A549 (cell line): ENCODE data around the gene ANKRD39. TPM values are rescaled to one million over a fixed set of nuclear protein-coding genes. Genes with fewer than 3 reads are reported as not detected.

Source experiments
- ATAC-seq, 2 experiments: fragments of 200-7000 bp in 1 of 2; fragments of >200 bp in 1 of 2; cut with Nextera tagmentation in 1 of 2; cut with Tn5 transposase in 1 of 2; 3 replicates each; pipeline versions ENCODE4 v1.8.0 to v1.9.1; 2018 to 2020; ENCODE audit warnings: mild to moderate bottlenecking in 1 of 2, moderate library complexity in 1 of 2
- CTCF ChIA-PET: fragments of 300-600 bp; sonication (Branson Sonifier 250); formaldehyde crosslinking; extraction: SDS; loops from one replicate; lab custom pipeline; 2021; ENCODE audit warnings: antibody characterized with exemption, inconsistent platforms; lab: Yijun Ruan, JAX
- POLR2A ChIA-PET: fragments of 350-600 bp; formaldehyde crosslinking; extraction: SDS; loops from one replicate; lab custom pipeline; 2021; ENCODE audit warnings: antibody characterized with exemption, inconsistent platforms; lab: Yijun Ruan, JAX
- DNase-seq, 2 experiments: peaks; one replicate each; pipeline versions ENCODE4 v3.0.0 to v3.0.0-alpha.2; 2011 to 2016; ENCODE audit warnings: low read depth in 1 of 2, low spot score in 1 of 2
- FAIRE-seq: peaks from 2 replicates; lab custom pipeline; 2011; peaks lifted over from hg19 to GRCh38; lab: Jason Lieb, UNC
- H3K27ac ChIP-seq, 2 experiments: fragments of >200 bp; sonication (Bioruptor Twin); formaldehyde crosslinking; 3 replicates each; pipeline ENCODE4 v1.5.1; 2016 to 2017
- H3K4me1 ChIP-seq: fragments of >200 bp; sonication (Bioruptor Twin); formaldehyde crosslinking; 3 replicates; pipeline ENCODE4 v1.6.1; 2016
- H3K4me2 ChIP-seq: fragments of >200 bp; sonication (Bioruptor Twin); formaldehyde crosslinking; 3 replicates; pipeline ENCODE4 v1.6.1; 2016
- H3K4me3 ChIP-seq: fragments of >200 bp; sonication (Bioruptor Twin); formaldehyde crosslinking; 3 replicates; pipeline ENCODE4 v1.5.1; 2016
- H3K9me3 ChIP-seq: fragments of >200 bp; sonication (Bioruptor Twin); formaldehyde crosslinking; 3 replicates; pipeline ENCODE4 v1.6.1; 2016
- CBX2 ChIP-seq: fragments of 200-600 bp; sonication (generic); IDR thresholded peaks from 2 replicates; pipeline ENCODE4 v1.6.1; 2016; ENCODE audit warnings: low read depth, mild to moderate bottlenecking, borderline replicate concordance
- CBX8 ChIP-seq: fragments of 200-600 bp; sonication (generic); IDR thresholded peaks from 2 replicates; pipeline ENCODE4 v1.6.1; 2016
- CHD4 ChIP-seq: fragments of 200-600 bp; sonication (generic); IDR thresholded peaks from 2 replicates; pipeline ENCODE4 v1.6.1; 2016; ENCODE audit warnings: antibody characterized with exemption, mild to moderate bottlenecking, borderline replicate concordance
- EHMT2 ChIP-seq: fragments of 200-600 bp; sonication (generic); IDR thresholded peaks from 2 replicates; pipeline ENCODE4 v1.6.1; 2016; ENCODE audit warnings: antibody characterized with exemption, low read depth, mild to moderate bottlenecking, moderate library complexity
- FOSL2 ChIP-seq, 2 experiments: fragments of 450-650 bp in 1 of 2; fragments of >200 bp in 1 of 2; sonication (Bioruptor Twin) in 1 of 2; formaldehyde crosslinking; IDR thresholded peaks; 2 replicates each; pipeline versions ENCODE4 v1.5.0 to v1.6.1; 2016 to 2020; ENCODE audit warnings: mild to moderate bottlenecking in 1 of 2, moderate library complexity in 1 of 2
- HOXA7 ChIP-seq: fragments of 250-450 bp; sonication (Bioruptor Pico); IDR thresholded peaks from 2 replicates; pipeline ENCODE4 v1.5.0; 2020; ENCODE audit warnings: mild to moderate bottlenecking, moderate library complexity
- JUN ChIP-seq, 2 experiments: fragments of >200 bp; sonication (Bioruptor Twin); formaldehyde crosslinking; IDR thresholded peaks; 2 replicates in 1 of 2; 3 replicates in 1 of 2; pipeline ENCODE4 v1.6.1; 2016 to 2017
- JUNB ChIP-seq: fragments of >200 bp; sonication (Bioruptor Twin); formaldehyde crosslinking; IDR thresholded peaks from 2 replicates; pipeline ENCODE4 v1.6.1; 2016
- KDM1A ChIP-seq: fragments of 200-600 bp; sonication (generic); IDR thresholded peaks from 2 replicates; pipeline ENCODE4 v1.6.1; 2016; ENCODE audit warnings: low read depth, mild to moderate bottlenecking
- MAFK ChIP-seq: fragments of 450-650 bp; IDR thresholded peaks from 2 replicates; pipeline ENCODE4 v1.6.1; 2014; ENCODE audit not compliant: partially characterized antibody
- NFE2L2 ChIP-seq: fragments of 150-350 bp; conservative IDR thresholded peaks from 2 replicates; pipeline ENCODE4 v1.6.1; 2014; ENCODE audit warnings: low read length
- NPAS2 ChIP-seq: fragments of 250-450 bp; sonication (Bioruptor Pico); IDR thresholded peaks from 2 replicates; pipeline ENCODE4 v1.8.0; 2022; ENCODE audit warnings: mild to moderate bottlenecking, moderate library complexity, borderline replicate concordance
- NR3C1 ChIP-seq: fragments of >200 bp; sonication (Bioruptor Twin); formaldehyde crosslinking; IDR thresholded peaks from 3 replicates; pipeline ENCODE4 v1.6.1; 2017
- POLR2AphosphoS2 ChIP-seq: conservative IDR thresholded peaks from 2 replicates; pipeline ENCODE4 v1.6.1; 2012; ENCODE audit warnings: low read length, improper control_type of control experiment, inconsistent platforms
- RAD21 ChIP-seq, 2 experiments: fragments of >200 bp in 1 of 2; sonication (Bioruptor Twin) in 1 of 2; formaldehyde crosslinking in 1 of 2; IDR thresholded peaks in 1 of 2; conservative IDR thresholded peaks in 1 of 2; 2 replicates in 1 of 2; 3 replicates in 1 of 2; pipeline ENCODE4 v1.6.1; 2012 to 2018; ENCODE audit warnings: inconsistent platforms in 1 of 2
- RCOR1 ChIP-seq: fragments of 150-350 bp; IDR thresholded peaks from 2 replicates; pipeline ENCODE4 v1.6.1; 2014; ENCODE audit warnings: antibody characterized with exemption, low read length, low read depth
- TFCP2L1 ChIP-seq: fragments of 250-450 bp; sonication (Bioruptor Pico); IDR thresholded peaks from 2 replicates; pipeline ENCODE4 v1.5.0; 2021; ENCODE audit warnings: mild to moderate bottlenecking
- TP53 ChIP-seq: fragments of 250-450 bp; sonication (Bioruptor Pico); IDR thresholded peaks from 2 replicates; pipeline ENCODE4 v1.5.0; 2021; ENCODE audit warnings: mild to moderate bottlenecking, moderate library complexity
- ZSCAN20 ChIP-seq: fragments of 250-450 bp; sonication (Bioruptor Pico); IDR thresholded peaks from 2 replicates; pipeline ENCODE4 v1.8.0; 2022; ENCODE audit warnings: mild to moderate bottlenecking, moderate library complexity
- WGBS: methylation state at CpG from one replicate; pipeline ENCODE4 v1.1.6; 2017; ENCODE audit errors: missing lambda C conversion rate; 5-methylcytosine and 5-hydroxymethylcytosine counted together
- polyA plus RNA-seq, 4 experiments: library from polyadenylated mRNA; depleted of rRNA in 3 of 4; stranded (reverse); fragments of >200 nt; fragmentation: RNase III in 1 of 4; extraction: RNeasy Plus Mini Kit Qiagen cat#74134 plus additional on column Dnase treatment in 1 of 4; gene quantifications; 2 replicates in 3 of 4; 3 replicates in 1 of 4; pipeline ENCODE4 v1.2.3, GENCODE V29; 2011 to 2017
- TF ChIP-seq, protein P1 (sequence below): IDR thresholded peaks from 2 replicates; pipeline ENCODE4 v1.6.1; 2012
- TF ChIP-seq, protein P2 (sequence below): fragments of 450-650 bp; IDR thresholded peaks from 2 replicates; pipeline ENCODE4 v1.6.1; 2014; ENCODE audit warnings: antibody characterized with exemption
- TF ChIP-seq, protein P3 (sequence below): fragments of >200 bp; sonication (Bioruptor Twin); formaldehyde crosslinking; IDR thresholded peaks from 3 replicates; pipeline ENCODE4 v1.5.1; 2016
- TF ChIP-seq, protein P4 (sequence below): fragments of 150-350 bp; IDR thresholded peaks from 2 replicates; pipeline ENCODE4 v1.6.1; 2014; ENCODE audit warnings: low read depth, mild to moderate bottlenecking, low read length
- TF ChIP-seq, protein P5 (sequence below): fragments of >200 bp; sonication (Bioruptor Twin); formaldehyde crosslinking; IDR thresholded peaks from 2 replicates; pipeline ENCODE4 v1.6.1; 2016

ANKRD39 gene
- polyA plus RNA-seq, 2 of the 4 experiments (the other 2 are of a cell fraction), result 6.3 to 16.4 TPM

DNA sequence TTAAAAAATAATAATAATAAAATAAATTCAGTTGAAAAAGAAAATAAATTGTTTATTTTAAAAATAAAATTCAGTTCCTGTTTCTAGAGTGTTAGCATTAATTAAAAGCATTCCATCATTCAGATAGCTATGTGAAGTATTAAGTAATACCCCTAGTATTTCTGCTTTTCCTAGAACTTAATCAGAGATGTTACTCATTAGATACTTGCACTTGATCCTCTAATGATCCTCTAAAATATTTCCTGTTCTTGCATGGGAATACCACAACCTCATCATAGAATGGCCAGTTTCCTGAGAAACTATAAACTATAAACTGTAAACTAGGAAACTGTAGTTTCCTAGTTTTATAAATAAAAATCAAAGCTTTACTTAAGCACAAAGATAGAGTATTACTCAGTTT is 52.8 kb downstream of the ANKRD39 start:
- Histone ChIP-seq H3K4me3 (no peak overlapping the region), H3K4me1 (peaks cover 7% of the 10 kb centered on the region; the same call in 1 of the 3 replicates), H3K27ac (no peak overlapping the region), H3K9me3 (no peaks in the 10 kb centered on the region), H3K4me2 (no peak overlapping the region)
- ATAC-seq, result no peak
- TF ChIP-seq EHMT2 (no peak), HOXA7 (CRISPR knock-in tag) (no peak), TFCP2L1 (no peak), FOSL2 (IDR thresholded peaks at IDR 0.05) (no peak), FOSL2 (CRISPR knock-in tag; IDR thresholded peaks at IDR 0.05) (no peak), JUNB (no peak), ZSCAN20 (CRISPR knock-in tag) (no peak), MAFK (no peak), RAD21 (conservative IDR thresholded peaks at IDR 0.05 in 1 of 2, IDR thresholded peaks at IDR 0.05 in 1 of 2) (no peak), NPAS2 (CRISPR knock-in tag) (no peak), JUN (IDR thresholded peaks at IDR 0.05) (no peak), CBX2 (no peak), KDM1A (no peak), RCOR1 (no peak), POLR2AphosphoS2 (no peak)
- TF ChIP-seq, protein P1, sequence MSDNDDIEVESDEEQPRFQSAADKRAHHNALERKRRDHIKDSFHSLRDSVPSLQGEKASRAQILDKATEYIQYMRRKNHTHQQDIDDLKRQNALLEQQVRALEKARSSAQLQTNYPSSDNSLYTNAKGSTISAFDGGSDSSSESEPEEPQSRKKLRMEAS, result no peak
- TF ChIP-seq, protein P2, sequence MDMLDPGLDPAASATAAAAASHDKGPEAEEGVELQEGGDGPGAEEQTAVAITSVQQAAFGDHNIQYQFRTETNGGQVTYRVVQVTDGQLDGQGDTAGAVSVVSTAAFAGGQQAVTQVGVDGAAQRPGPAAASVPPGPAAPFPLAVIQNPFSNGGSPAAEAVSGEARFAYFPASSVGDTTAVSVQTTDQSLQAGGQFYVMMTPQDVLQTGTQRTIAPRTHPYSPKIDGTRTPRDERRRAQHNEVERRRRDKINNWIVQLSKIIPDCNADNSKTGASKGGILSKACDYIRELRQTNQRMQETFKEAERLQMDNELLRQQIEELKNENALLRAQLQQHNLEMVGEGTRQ, result no peak
- CTCF ChIA-PET, result interaction anchor here (2.2 kb wide), 1 partner anchor 255 kb away, joined by 6 read pairs; no protein-coding TSS in a partner anchor
- FAIRE-seq, result no peak
- POLR2A ChIA-PET, result interaction anchor here (0.6 kb wide), 1 partner anchor 19 kb away, joined by 4 read pairs; no protein-coding TSS in a partner anchor
- DNase-seq, result no peak

GRCh38 chr2:96802721-96803120 is 55.1 kb downstream of the ANKRD39 start:
- Histone ChIP-seq H3K4me1 (peaks cover 7% of the 10 kb centered on the region; the same call in 1 of the 3 replicates), H3K27ac (no peak overlapping the region), H3K4me3 (no peak overlapping the region), H3K4me2 (no peak overlapping the region), H3K9me3 (no peaks in the 10 kb centered on the region)
- DNase-seq (no peak), ATAC-seq (no peak), FAIRE-seq (no peak)
- POLR2A ChIA-PET, result no interaction called here
- CTCF ChIA-PET, result interaction anchor here (0.6 to 2.1 kb wide), 11 partner anchors 10 to 253 kb away, joined by 3 to 9 read pairs (median 5); partner anchors contain the start of genes ANKRD39 and CNNM4
- WGBS, result 84% methylated on average over 7 of the region's 7 CpGs
- no peak for TF ChIP-seq JUNB
- no peak for TF ChIP-seq NR3C1
- no peak for TF ChIP-seq NFE2L2
- TF ChIP-seq, protein P3, sequence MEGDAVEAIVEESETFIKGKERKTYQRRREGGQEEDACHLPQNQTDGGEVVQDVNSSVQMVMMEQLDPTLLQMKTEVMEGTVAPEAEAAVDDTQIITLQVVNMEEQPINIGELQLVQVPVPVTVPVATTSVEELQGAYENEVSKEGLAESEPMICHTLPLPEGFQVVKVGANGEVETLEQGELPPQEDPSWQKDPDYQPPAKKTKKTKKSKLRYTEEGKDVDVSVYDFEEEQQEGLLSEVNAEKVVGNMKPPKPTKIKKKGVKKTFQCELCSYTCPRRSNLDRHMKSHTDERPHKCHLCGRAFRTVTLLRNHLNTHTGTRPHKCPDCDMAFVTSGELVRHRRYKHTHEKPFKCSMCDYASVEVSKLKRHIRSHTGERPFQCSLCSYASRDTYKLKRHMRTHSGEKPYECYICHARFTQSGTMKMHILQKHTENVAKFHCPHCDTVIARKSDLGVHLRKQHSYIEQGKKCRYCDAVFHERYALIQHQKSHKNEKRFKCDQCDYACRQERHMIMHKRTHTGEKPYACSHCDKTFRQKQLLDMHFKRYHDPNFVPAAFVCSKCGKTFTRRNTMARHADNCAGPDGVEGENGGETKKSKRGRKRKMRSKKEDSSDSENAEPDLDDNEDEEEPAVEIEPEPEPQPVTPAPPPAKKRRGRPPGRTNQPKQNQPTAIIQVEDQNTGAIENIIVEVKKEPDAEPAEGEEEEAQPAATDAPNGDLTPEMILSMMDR, result no peak
- no peak for TF ChIP-seq CBX8
- TF ChIP-seq CHD4, result no peak
- no peak for TF ChIP-seq TP53
- TF ChIP-seq, protein P4, sequence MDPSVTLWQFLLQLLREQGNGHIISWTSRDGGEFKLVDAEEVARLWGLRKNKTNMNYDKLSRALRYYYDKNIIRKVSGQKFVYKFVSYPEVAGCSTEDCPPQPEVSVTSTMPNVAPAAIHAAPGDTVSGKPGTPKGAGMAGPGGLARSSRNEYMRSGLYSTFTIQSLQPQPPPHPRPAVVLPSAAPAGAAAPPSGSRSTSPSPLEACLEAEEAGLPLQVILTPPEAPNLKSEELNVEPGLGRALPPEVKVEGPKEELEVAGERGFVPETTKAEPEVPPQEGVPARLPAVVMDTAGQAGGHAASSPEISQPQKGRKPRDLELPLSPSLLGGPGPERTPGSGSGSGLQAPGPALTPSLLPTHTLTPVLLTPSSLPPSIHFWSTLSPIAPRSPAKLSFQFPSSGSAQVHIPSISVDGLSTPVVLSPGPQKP, result no peak
- TF ChIP-seq, protein P5, sequence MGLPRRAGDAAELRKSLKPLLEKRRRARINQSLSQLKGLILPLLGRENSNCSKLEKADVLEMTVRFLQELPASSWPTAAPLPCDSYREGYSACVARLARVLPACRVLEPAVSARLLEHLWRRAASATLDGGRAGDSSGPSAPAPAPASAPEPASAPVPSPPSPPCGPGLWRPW, result no peak
- no peak for TF ChIP-seq FOSL2 (IDR thresholded peaks at IDR 0.05)
- no peak for TF ChIP-seq FOSL2 (CRISPR knock-in tag; IDR thresholded peaks at IDR 0.05)
- no peak for TF ChIP-seq TFCP2L1
